HFF-Myc (cell line): Measurements from ENCODE around the gene PPARG.

Experiments used
- DNase-seq: peaks from one replicate; pipeline ENCODE4 v3.0.0-alpha.2; 2011; ENCODE audit warnings: low read depth; ENCODE audit errors: extremely low read depth
- H3K4me3 ChIP-seq: replicated peaks from 2 replicates; pipeline ENCODE4 v1.5.1; 2011; ENCODE audit warnings: low read depth, mild to moderate bottlenecking, control low read depth, low read length
- TF ChIP-seq, protein P1 (sequence below): IDR thresholded peaks from 2 replicates; pipeline ENCODE4 v1.5.1; 2012; ENCODE audit warnings: mild to moderate bottlenecking, low read depth, low read length, control low read depth; ENCODE audit errors: missing control alignments

PPARG gene

DNA sequence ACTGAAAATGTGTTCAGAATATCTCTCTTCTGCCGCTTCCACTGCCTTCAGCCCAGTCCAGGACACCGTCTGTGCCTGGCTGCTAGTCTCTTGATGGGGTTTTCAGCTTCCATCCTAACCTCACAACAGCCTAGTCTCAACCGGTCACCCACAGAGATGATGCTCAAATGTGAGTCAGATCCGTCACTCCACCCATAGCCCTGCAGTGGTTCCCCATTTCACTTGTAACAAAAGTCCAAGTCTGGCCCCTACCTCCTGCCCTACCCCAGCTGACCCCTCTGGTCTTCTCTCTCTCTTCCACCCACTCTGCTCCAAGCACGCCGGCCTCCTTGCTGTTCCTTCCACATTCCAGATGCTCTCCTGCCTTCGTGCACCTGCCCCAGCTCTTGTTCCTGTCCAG is 68.1 kb downstream of the PPARG start:
- TF ChIP-seq, protein P1, sequence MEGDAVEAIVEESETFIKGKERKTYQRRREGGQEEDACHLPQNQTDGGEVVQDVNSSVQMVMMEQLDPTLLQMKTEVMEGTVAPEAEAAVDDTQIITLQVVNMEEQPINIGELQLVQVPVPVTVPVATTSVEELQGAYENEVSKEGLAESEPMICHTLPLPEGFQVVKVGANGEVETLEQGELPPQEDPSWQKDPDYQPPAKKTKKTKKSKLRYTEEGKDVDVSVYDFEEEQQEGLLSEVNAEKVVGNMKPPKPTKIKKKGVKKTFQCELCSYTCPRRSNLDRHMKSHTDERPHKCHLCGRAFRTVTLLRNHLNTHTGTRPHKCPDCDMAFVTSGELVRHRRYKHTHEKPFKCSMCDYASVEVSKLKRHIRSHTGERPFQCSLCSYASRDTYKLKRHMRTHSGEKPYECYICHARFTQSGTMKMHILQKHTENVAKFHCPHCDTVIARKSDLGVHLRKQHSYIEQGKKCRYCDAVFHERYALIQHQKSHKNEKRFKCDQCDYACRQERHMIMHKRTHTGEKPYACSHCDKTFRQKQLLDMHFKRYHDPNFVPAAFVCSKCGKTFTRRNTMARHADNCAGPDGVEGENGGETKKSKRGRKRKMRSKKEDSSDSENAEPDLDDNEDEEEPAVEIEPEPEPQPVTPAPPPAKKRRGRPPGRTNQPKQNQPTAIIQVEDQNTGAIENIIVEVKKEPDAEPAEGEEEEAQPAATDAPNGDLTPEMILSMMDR, result no peak
- no peak for DNase-seq
- no peak overlapping the region for H3K4me3 ChIP-seq

DNA sequence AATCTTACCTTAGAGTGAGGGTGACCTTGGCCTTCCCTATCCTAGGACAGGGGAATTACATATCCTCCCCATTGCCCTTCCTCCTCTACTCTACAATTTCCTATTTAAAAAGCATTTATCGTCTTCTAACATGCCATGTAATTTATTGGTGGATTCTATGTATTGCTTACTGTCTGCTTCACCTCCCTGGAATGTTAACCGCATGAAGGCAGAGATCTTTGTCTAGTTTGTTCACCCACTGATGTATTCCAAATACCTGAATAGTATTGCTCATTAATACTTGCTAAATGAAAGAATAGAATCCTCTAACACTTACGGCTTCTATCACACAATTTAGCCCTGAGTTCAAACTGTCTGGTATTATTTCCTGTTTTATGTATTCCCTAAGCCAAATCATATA is 68.6 kb downstream of the PPARG start:
- no peak overlapping the region for H3K4me3 ChIP-seq
- TF ChIP-seq, protein P1, result no peak
- no peak for DNase-seq

DNA sequence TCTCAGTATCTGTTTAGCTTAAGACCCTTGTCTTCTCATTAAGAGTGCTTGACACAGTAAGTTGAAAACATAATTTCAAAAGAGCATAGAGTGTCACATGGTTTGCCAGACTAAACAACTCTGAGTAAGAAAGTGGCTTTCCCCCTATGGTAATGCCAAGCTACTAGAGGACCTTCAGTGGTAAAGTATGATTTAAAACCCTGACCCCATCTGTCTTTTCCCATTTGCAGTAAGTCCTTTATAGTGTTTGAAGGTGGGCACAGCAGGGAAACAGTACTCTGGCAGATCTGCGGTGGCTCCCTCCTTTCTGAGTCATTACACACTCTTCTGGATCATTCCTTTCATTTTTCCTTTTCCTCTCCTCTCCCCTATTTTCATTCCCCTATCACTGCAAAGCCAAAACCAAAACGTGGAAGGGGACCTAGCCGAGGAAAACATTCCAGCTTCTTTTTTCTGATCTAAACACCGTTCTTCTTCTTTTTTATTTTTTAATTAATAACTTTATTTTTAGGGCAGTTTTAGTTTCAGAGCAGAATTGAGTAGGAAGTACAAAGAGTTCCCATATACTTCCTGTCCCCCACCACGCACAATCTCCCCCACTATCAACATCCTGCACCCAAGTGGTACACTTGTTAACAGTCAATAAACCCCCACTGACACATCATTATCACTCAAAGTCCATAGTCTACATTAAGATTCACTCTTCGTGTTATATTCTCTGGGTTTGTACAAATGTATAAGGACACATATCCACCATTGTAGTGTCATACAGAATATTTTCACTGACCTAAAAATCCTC is 74.7 kb downstream of the PPARG start:
- TF ChIP-seq, protein P1, result no peak
- H3K4me3 ChIP-seq, result no peak overlapping the region
- no peak for DNase-seq

DNA sequence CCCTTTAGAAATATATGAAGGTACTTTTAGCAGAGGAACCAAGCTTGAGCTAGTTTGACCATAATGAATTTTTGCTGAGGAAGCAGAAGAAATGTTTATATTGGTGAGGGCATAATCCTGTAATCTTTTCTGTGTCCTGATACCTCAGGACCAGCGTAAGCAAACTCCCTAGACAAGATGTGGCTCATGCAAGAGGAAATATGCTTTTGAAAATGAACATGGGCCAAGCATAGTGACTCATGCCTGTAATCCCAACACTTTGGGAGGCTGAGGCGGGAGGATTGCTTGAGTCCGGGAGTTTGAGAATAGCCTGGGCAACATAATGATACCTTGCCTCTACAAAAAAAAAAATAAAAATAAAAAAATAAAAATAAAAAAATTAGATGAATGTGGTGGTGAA is 78.5 kb downstream of the PPARG start:
- no peak overlapping the region for H3K4me3 ChIP-seq
- DNase-seq, result no peak
- TF ChIP-seq, protein P1, result no peak

DNA sequence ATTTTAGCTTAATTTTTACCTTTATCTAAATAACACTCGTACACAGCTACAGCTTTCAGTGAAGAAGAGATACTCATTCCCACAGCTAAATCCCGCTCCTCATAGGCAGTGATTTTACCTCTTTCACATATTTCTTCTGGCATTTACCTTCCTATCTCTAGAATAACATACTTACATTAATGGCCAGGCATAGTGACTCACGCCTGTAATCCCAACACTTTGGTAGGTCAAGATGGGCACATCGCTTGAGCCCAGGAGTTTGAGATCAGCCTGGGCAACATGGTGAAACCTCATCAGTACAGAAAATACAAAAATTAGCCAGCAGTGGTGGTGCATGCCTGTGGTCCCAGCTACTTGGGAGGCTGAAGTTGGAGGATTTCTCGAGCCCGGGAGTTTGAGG is 80.2 kb downstream of the PPARG start:
- TF ChIP-seq, protein P1, result no peak

DNA sequence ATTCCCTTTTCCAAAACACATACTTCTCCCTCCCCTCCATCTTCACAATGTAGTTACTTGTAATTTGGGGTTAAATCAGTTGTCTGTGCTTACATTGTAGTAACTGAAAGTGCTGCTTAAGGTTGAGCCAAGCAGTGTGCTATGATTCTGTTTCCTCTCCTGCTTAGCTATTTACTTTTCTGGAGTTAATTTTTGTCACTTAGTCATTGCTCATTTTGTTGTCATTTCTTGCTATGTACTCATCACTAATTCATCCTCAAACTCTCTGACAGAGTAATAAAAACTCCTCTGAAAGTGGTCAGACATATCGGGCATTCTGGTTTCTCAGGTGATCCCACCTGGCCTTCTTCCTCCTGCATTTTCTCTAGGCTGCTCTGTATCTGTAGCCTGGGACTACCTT is 80.7 kb downstream of the PPARG start:
- no peak overlapping the region for H3K4me3 ChIP-seq
- DNase-seq, result no peak
- TF ChIP-seq, protein P1, result no peak

More for the DNA sequence above, 80.2 kb downstream of the PPARG start:
- H3K4me3 ChIP-seq, result no peak overlapping the region
- no peak for DNase-seq
